ENCODE measurements around the gene IL4.

GRCh38 chr5:132718544-132719312 is 44.9 kb downstream of the IL4 start:
- TF ChIP-seq CTCF (IDR thresholded peaks at IDR 0.05) (no peak), POLR2A (IDR thresholded peaks at IDR 0.05) (no peak)

Measured in esophagus squamous epithelium (tissue), 4 donors.